ENCODE results near the gene LSM12.

The LSM12 gene

GRCh38 chr17:44094701-44095387 lies 28.4 kb upstream of the LSM12 start:
- TF ChIP-seq CTCF (IDR thresholded peaks at IDR 0.05; ENCODE audit: low read depth, low read length, missing control alignments): no peak
- no peak overlapping the region for H3K4me3 ChIP-seq (ENCODE audit: low read depth, low read length)

GRCh38 chr17:44093231-44093900 lies 26.9 kb upstream of the LSM12 start:
- TF ChIP-seq CTCF (IDR thresholded peaks at IDR 0.05; ENCODE audit: low read depth, low read length, missing control alignments): no peak
- H3K4me3 ChIP-seq (ENCODE audit: low read depth, low read length): no peak overlapping the region
- no peak for DNase-seq (ENCODE audit: low read depth)

More at GRCh38 chr17:44094701-44095387, 28.4 kb upstream of the LSM12 start:
- no peak for DNase-seq (ENCODE audit: low read depth)

DNA sequence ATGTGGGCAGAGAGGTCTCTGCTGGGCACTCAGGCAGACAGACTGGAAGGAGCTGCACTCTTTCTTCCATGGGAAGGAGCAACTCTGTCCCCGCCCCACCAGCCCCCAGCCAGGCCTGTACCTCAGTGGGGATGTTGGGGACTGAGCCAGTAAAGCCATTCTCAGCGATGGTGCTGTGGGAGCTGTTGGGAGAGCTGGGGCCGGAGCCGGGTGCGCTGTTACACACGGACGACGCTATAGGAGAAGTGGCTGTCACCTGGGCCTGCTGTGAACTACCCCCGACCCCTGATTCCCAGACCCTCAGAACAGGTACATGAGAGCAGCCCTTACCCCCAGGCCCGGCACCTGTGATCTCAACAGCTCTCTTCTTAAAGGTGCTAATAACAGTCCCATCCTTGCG lies 25.6 kb upstream of the LSM12 start:
- no peak for TF ChIP-seq CTCF (IDR thresholded peaks at IDR 0.05; ENCODE audit: low read depth, low read length, missing control alignments)
- DNase-seq (ENCODE audit: low read depth): no peak
- H3K4me3 ChIP-seq (ENCODE audit: low read depth, low read length): no peak overlapping the region

GRCh38 chr17:44091200-44091997 lies 24.9 kb upstream of the LSM12 start:
- H3K4me3 ChIP-seq (ENCODE audit: low read depth, low read length): no peak overlapping the region
- no peak for DNase-seq (ENCODE audit: low read depth)
- TF ChIP-seq CTCF (IDR thresholded peaks at IDR 0.05; ENCODE audit: low read depth, low read length, missing control alignments): no peak

DNA sequence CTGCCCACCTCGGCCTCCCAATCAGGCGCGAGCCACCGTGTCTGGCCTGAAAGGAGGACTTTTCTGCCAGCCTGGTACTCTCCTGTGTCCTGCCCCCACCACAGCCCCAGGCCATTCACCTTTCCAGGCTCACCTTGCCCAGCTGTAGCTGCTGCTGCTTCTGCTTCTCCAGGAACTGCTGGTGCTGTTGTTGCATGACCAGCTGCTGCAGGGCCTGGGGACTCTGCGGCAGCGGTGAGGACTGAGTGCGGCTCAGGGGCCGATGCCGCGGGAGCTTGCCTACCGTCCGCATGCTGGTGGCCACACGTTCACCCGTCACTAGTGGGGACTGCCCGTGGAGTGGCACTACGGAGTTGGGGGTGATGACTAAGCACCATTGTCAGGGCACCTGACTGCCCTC lies 21.8 kb upstream of the LSM12 start:
- H3K4me3 ChIP-seq (ENCODE audit: low read depth, low read length): no peak overlapping the region
- DNase-seq (ENCODE audit: low read depth): no peak
- no peak for TF ChIP-seq CTCF (IDR thresholded peaks at IDR 0.05; ENCODE audit: low read depth, low read length, missing control alignments)

DNA sequence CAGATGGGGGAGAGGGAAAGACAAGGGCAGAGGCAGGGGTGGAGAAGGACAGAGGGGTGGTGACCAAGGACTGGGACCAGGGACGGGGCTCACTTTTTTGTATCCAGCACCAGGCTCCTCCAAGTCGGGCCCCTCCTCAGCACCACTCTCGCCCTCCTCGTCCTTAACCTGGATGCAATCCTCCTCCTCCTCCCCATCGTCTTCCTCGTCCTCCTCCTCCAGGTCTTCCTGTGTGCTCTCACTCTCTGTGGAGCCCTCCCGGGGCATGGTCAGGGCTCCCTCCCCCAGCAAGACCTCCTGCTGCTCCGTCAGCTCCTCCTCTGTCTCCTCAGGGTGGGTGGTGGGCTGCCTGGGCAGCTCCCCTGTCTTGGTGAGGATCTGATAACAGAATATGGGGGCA lies 20.8 kb upstream of the LSM12 start:
- no peak overlapping the region for H3K4me3 ChIP-seq (ENCODE audit: low read depth, low read length)
- TF ChIP-seq CTCF (IDR thresholded peaks at IDR 0.05; ENCODE audit: low read depth, low read length, missing control alignments): no peak
- no peak for DNase-seq (ENCODE audit: low read depth)

Measured in GM12864 (cell line).